ENCODE results near the gene KCTD13.
"Not testable (repeated sequence)": the region's sequence is repeated elsewhere in the genome, so short reads cannot be mapped to it uniquely, and the experiment has no call there.

Gene KCTD13

GRCh38 chr16:29963021-29963743 is 37.2 kb upstream of the KCTD13 start:
- Histone ChIP-seq H3K4me1 (ENCODE audit: control insufficient read depth in 5 of 5, insufficient read depth in 5 of 5, low read length in 5 of 5) (peaks cover 3 to 26% (median 24%) of the 10 kb centered on the region in 5 donors), H3K36me3 (ENCODE audit: control insufficient read depth in 5 of 5, insufficient read depth in 5 of 5, low read length in 5 of 5) (peaks cover under 1 to 5% (median 4%) of the 10 kb centered on the region in 5 donors), H3K9me3 (ENCODE audit: control insufficient read depth in 5 of 5, low read length in 5 of 5) (no peaks in the 10 kb centered on the region), H3K27ac (ENCODE audit: low read depth, low read length) (peak overlapping the region; percentile 88), H3K4me3 (ENCODE audit: low read depth in 1 of 5, low read length in 5 of 5) (peak overlapping the region; percentile 77 to 97 (median 86)), H3K9ac (ENCODE audit: low read length in 5 of 5) (peak overlapping the region; percentile 70 to 91 (median 84)), H3K27me3 (ENCODE audit: control insufficient read depth in 5 of 5, insufficient read depth in 4 of 5, low read length in 5 of 5) (no peaks in the 10 kb centered on the region)

DNA sequence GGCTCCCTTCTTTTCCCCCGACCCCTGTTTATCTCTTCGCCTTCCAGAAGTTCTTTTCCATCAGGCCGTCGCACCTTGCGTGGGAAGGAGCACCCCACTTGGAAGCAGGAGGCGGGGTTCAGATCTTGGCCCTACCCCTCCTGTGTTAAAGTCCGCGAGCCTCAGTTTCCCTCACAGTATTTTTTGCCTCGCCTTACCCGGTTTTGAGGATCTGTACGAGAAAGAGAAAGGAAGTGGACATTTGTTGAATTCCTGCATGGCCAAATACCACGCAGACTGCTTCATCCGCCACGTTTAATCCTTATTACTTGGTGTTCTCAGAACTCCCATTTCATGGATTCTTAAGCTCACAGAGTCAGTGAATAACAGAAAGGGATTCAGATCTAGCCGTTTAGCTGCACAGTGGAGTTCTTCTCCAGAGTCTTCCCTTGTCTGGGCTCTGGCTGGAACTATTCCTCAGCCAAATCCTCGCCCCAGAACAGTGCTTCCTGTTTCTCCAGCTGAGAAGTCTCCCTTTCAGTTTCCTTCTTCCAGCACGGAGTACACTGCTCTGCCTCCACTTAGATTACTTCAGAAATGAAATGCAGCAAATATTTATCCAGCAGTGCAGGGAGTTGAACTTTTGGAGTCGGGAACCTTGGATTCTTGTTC is 36.4 kb upstream of the KCTD13 start:
- H3K27ac ChIP-seq (ENCODE audit: low read depth, low read length): peak overlapping the region; percentile 88
- peak overlapping the region; percentile 77 to 97 (median 86) for H3K4me3 ChIP-seq (ENCODE audit: low read depth in 1 of 5, low read length in 5 of 5)
- H3K9me3 ChIP-seq (ENCODE audit: control insufficient read depth in 5 of 5, low read length in 5 of 5): no peaks in the 10 kb centered on the region
- H3K4me1 ChIP-seq (ENCODE audit: control insufficient read depth in 5 of 5, insufficient read depth in 5 of 5, low read length in 5 of 5): peaks cover 3 to 26% (median 24%) of the 10 kb centered on the region in 5 donors
- H3K36me3 ChIP-seq (ENCODE audit: control insufficient read depth in 5 of 5, insufficient read depth in 5 of 5, low read length in 5 of 5): no peaks in the 10 kb centered on the region
- H3K27me3 ChIP-seq (ENCODE audit: control insufficient read depth in 5 of 5, insufficient read depth in 4 of 5, low read length in 5 of 5): no peaks in the 10 kb centered on the region
- H3K9ac ChIP-seq (ENCODE audit: low read length in 5 of 5): peak overlapping the region; percentile 70 to 91 (median 84)

DNA sequence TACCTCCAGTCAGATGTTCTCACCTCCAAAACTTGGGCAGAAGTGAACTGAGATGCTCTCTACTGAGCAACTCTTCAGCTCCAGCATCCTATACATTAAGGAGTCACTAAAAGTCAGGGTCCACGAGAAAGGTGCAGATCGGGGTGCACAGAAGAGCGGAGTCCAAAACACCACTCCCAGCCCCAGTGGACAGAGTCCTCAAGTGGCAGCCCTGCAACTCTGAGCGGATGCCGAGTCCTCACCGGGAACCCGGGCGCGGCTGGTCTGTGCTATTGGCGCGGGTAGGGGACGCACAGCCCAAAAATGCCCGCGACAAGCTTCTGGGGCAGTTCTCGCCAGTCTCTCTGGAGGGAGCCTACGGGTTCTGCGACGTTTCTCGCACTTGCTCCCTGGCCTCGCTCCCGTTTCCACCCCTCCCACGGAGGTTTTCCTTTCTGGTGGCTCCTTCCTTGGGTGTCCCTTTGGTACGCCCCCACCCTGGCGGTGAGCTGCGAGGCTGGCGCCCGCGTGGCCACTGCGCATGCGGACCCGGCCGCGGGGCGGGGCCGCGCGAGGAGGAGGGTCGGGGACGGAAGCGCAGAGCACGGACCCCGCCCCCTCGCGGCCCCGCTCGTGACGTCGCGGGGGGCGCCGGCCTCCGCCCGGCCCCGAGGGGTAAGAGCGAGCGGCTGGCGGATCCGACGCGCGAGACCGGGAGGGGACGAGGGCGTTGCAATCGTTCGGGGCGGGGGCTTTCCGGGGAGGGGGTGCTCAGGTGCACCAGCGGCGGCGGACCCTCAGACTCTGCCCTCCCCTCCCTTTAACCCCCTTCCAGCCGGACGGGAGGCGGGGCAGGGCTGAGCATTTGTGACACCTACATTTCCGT is 35.7 kb upstream of the KCTD13 start, which contains the start of gene TMEM219:
Gene TMEM219 (plus strand): TSS at position 601 of the 865 bp plus-strand sequence. CDS start 1,065 bp downstream, outside the sequence.
- peak within 1 kb of the TSS; percentile 77 to 97 (median 86) for H3K4me3 ChIP-seq (ENCODE audit: low read depth in 1 of 5, low read length in 5 of 5)
- H3K27me3 ChIP-seq (ENCODE audit: control insufficient read depth in 5 of 5, insufficient read depth in 4 of 5, low read length in 5 of 5): no peaks in the 10 kb centered on the region
- no peaks in the 10 kb centered on the region for H3K9me3 ChIP-seq (ENCODE audit: control insufficient read depth in 5 of 5, low read length in 5 of 5)
- peak within 1 kb of the TSS; percentile 70 to 91 (median 84) for H3K9ac ChIP-seq (ENCODE audit: low read length in 5 of 5)
- H3K27ac ChIP-seq (ENCODE audit: low read depth, low read length): peak within 1 kb of the TSS; percentile 88
- H3K4me1 ChIP-seq (ENCODE audit: control insufficient read depth in 5 of 5, insufficient read depth in 5 of 5, low read length in 5 of 5): peaks cover 3 to 26% (median 24%) of the 10 kb centered on the region in 5 donors
- H3K36me3 ChIP-seq (ENCODE audit: control insufficient read depth in 5 of 5, insufficient read depth in 5 of 5, low read length in 5 of 5): no peaks in the 10 kb centered on the region

GRCh38 chr16:29961127-29961478 is 35.1 kb upstream of the KCTD13 start:
- Histone ChIP-seq H3K9me3 (ENCODE audit: control insufficient read depth in 5 of 5, low read length in 5 of 5) (no peaks in the 10 kb centered on the region), H3K9ac (ENCODE audit: low read length in 5 of 5) (peak overlapping the region in 4 of 5 donors; percentile 68 to 78 (median 74)), H3K4me3 (ENCODE audit: low read depth in 1 of 5, low read length in 5 of 5) (peak overlapping the region; percentile 77 to 90 (median 83)), H3K27ac (ENCODE audit: low read depth, low read length) (peak overlapping the region; percentile 88), H3K4me1 (ENCODE audit: control insufficient read depth in 5 of 5, insufficient read depth in 5 of 5, low read length in 5 of 5) (peaks cover 3 to 26% (median 24%) of the 10 kb centered on the region in 5 donors), H3K36me3 (ENCODE audit: control insufficient read depth in 5 of 5, insufficient read depth in 5 of 5, low read length in 5 of 5) (no peaks in the 10 kb centered on the region), H3K27me3 (ENCODE audit: control insufficient read depth in 5 of 5, insufficient read depth in 4 of 5, low read length in 5 of 5) (no peaks in the 10 kb centered on the region)

DNA sequence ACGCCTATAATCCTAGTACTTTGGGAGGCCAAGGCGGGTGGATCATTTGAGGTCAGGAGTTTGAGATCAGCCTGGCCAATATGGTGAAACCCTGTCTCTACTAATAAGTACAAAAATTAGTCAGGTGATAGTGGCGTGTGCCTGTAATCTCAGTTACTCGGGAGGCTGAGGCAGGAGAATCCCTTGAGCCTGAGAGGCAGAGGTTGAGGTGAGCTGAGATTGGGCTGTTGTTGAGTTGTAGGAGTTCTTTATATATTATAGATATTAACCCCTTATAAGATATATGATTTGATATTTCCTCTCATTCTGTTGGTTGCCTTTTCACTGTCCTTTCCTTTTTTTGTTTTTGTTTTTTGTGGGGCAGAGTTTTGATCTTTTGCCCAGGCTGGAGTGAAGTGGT is 33.8 kb upstream of the KCTD13 start:
- not testable (repeated sequence) for H3K36me3 ChIP-seq (ENCODE audit: control insufficient read depth in 5 of 5, insufficient read depth in 5 of 5, low read length in 5 of 5); H3K9me3 ChIP-seq (ENCODE audit: control insufficient read depth in 5 of 5, low read length in 5 of 5); H3K27ac ChIP-seq (ENCODE audit: low read depth, low read length); H3K9ac ChIP-seq (ENCODE audit: low read length in 5 of 5); H3K27me3 ChIP-seq (ENCODE audit: control insufficient read depth in 5 of 5, insufficient read depth in 4 of 5, low read length in 5 of 5); H3K4me3 ChIP-seq (ENCODE audit: low read depth in 1 of 5, low read length in 5 of 5)
- peaks cover 3 to 24% (median 21%) of the 10 kb centered on the region in 5 donors for H3K4me1 ChIP-seq (ENCODE audit: control insufficient read depth in 5 of 5, insufficient read depth in 5 of 5, low read length in 5 of 5)

DNA sequence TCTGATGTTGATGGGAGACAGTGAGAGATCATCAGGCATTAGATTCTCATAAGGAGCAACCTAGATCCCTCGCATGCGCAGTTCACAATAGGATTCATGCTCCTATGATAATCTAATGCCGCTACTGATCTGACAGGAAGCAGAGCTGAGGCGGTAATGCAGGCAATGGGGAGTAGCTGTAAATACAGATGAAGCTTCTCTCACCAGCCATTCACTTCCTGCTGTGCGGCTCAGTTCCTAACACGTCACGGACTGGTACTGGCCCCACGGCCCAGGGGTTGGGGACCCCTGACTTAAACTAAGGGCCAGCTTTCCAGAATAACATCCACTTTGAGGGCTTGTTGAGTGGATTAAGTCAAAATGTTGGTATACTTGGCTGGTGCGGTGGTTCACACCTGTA is 33.3 kb upstream of the KCTD13 start:
- Histone ChIP-seq H3K9ac (ENCODE audit: low read length in 5 of 5) (no peak overlapping the region), H3K4me3 (ENCODE audit: low read depth in 1 of 5, low read length in 5 of 5) (no peak overlapping the region), H3K36me3 (ENCODE audit: control insufficient read depth in 5 of 5, insufficient read depth in 5 of 5, low read length in 5 of 5) (no peaks in the 10 kb centered on the region), H3K27ac (ENCODE audit: low read depth, low read length) (no peak overlapping the region), H3K27me3 (ENCODE audit: control insufficient read depth in 5 of 5, insufficient read depth in 4 of 5, low read length in 5 of 5) (no peaks in the 10 kb centered on the region), H3K9me3 (ENCODE audit: control insufficient read depth in 5 of 5, low read length in 5 of 5) (no peaks in the 10 kb centered on the region), H3K4me1 (ENCODE audit: control insufficient read depth in 5 of 5, insufficient read depth in 5 of 5, low read length in 5 of 5) (peaks cover 3 to 21% (median 21%) of the 10 kb centered on the region in 5 donors)

- Histone ChIP-seq H3K27ac (ENCODE audit: low read depth, low read length) (no peak overlapping the region), H3K9ac (ENCODE audit: low read length in 5 of 5) (no peak overlapping the region), H3K4me3 (ENCODE audit: low read depth in 1 of 5, low read length in 5 of 5) (no peak overlapping the region), H3K36me3 (ENCODE audit: control insufficient read depth in 5 of 5, insufficient read depth in 5 of 5, low read length in 5 of 5) (no peaks in the 10 kb centered on the region), H3K4me1 (ENCODE audit: control insufficient read depth in 5 of 5, insufficient read depth in 5 of 5, low read length in 5 of 5) (peaks cover 3 to 21% (median 21%) of the 10 kb centered on the region in 5 donors), H3K27me3 (ENCODE audit: control insufficient read depth in 5 of 5, insufficient read depth in 4 of 5, low read length in 5 of 5) (no peaks in the 10 kb centered on the region), H3K9me3 (ENCODE audit: control insufficient read depth in 5 of 5, low read length in 5 of 5) (no peaks in the 10 kb centered on the region)
These were observed 32.7 kb upstream of the KCTD13 start for GRCh38 chr16:29958756-29959155.

DNA sequence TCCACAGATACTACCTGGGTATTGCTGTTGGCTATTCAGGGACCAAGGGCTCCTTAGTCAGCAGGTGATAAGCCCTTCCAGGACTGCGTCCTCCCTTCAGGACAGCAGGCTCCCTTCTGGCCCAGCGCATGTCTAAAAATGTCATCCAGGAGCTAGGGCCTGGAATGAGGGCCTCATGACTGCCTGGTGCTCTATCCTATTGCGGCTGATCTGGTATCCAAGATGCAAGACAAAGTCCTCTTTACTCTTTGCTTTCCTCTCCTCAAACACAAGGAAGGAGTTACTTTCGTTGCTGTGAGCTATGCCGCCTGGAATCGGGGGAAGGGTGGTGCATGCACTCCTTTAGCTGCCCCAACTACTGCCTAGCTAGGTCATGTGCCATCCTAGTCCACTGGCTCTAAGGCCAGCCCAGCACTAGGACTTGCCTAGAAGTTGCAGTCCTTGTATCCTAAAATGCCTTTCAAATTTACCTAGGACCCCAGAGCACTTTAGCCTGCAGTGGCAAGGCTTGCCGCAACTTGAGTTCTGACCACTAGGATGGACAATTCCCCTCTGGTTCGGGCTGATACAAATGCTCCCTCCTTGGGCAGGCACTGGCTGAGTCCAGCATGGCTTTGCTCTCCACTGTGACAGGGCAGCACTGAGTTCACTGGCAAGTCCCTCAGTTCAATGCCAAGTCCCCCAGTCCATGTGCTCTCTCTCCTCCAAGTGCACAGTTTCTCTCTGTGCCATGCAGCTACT is 25.8 kb upstream of the KCTD13 start:
- no peak overlapping the region for H3K27ac ChIP-seq (ENCODE audit: low read depth, low read length)
- H3K27me3 ChIP-seq (ENCODE audit: control insufficient read depth in 5 of 5, insufficient read depth in 4 of 5, low read length in 5 of 5): peaks cover 0 to 2% (median 0%) of the 10 kb centered on the region in 5 donors
- no peak overlapping the region for H3K9ac ChIP-seq (ENCODE audit: low read length in 5 of 5)
- no peaks in the 10 kb centered on the region for H3K36me3 ChIP-seq (ENCODE audit: control insufficient read depth in 5 of 5, insufficient read depth in 5 of 5, low read length in 5 of 5)
- no peaks in the 10 kb centered on the region for H3K4me1 ChIP-seq (ENCODE audit: control insufficient read depth in 5 of 5, insufficient read depth in 5 of 5, low read length in 5 of 5)
- no peaks in the 10 kb centered on the region for H3K9me3 ChIP-seq (ENCODE audit: control insufficient read depth in 5 of 5, low read length in 5 of 5)
- H3K4me3 ChIP-seq (ENCODE audit: low read depth in 1 of 5, low read length in 5 of 5): no peak overlapping the region

DNA sequence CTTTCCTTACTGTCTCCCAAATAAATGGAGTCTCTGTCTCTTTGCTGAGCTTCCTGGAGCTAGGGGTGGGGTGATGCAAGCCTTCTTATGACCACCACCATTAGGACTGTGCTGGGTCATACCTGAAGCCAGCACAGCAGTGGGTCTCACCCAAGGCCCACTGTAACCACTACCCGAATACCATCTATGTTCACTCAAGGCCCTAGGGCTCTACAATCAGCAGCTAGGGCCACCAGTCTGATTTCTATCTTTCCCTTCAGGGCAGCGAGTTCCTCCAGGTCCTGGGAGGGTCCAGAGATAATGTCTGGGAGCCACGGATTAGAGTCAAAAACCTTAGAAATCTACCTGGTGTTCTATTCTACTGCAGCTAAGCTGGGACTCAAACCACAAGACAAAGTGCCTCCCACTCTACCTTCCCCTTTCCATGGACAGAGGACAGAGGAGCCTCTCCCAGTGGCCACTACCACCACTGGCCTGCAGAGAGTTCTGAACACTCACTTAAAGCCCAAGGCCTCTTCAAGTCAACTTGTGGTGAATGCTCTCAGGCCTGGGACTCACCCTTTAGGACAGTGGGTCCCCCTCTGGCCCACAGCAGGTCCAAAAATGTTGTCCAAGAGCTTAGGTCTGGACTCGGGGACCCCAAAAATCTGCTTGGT is 24.9 kb upstream of the KCTD13 start:
- Histone ChIP-seq H3K27ac (ENCODE audit: low read depth, low read length) (no peak overlapping the region), H3K9ac (ENCODE audit: low read length in 5 of 5) (no peak overlapping the region), H3K9me3 (ENCODE audit: control insufficient read depth in 5 of 5, low read length in 5 of 5) (no peaks in the 10 kb centered on the region), H3K27me3 (ENCODE audit: control insufficient read depth in 5 of 5, insufficient read depth in 4 of 5, low read length in 5 of 5) (peaks cover 0 to 2% (median 0%) of the 10 kb centered on the region in 5 donors), H3K36me3 (ENCODE audit: control insufficient read depth in 5 of 5, insufficient read depth in 5 of 5, low read length in 5 of 5) (no peaks in the 10 kb centered on the region), H3K4me3 (ENCODE audit: low read depth in 1 of 5, low read length in 5 of 5) (no peak overlapping the region), H3K4me1 (ENCODE audit: control insufficient read depth in 5 of 5, insufficient read depth in 5 of 5, low read length in 5 of 5) (no peaks in the 10 kb centered on the region)

Data from subcutaneous abdominal adipose tissue (tissue), 5 donors.